Neural progenitor cell (in vitro differentiated cells): ENCODE data around the gene SLC22A15. TPM values are rescaled to one million over a fixed set of nuclear protein-coding genes. Genes with fewer than 3 reads are reported as not detected.

ENCODE experiments used
- DNase-seq: peaks from one replicate; pipeline ENCODE4 v3.0.0-alpha.2; 2016; ENCODE audit warnings: low spot score
- H2AFZ ChIP-seq: fragments of 200-600 bp; sonication (generic); replicated peaks from 2 replicates; pipeline ENCODE4 v1.6.1; 2016; ENCODE audit warnings: antibody characterized with exemption
- H3F3A ChIP-seq: fragments of 200-600 bp; sonication (generic); 2 replicates; pipeline ENCODE4 v1.6.1; 2016; ENCODE audit warnings: antibody characterized with exemption, low read depth
- H3K27ac ChIP-seq: fragments of 200-600 bp; sonication (generic); 2 replicates; pipeline ENCODE4 v1.5.1; 2016; ENCODE audit warnings: mild to moderate bottlenecking
- H3K27me3 ChIP-seq: fragments of 200-600 bp; sonication (generic); 2 replicates; pipeline ENCODE4 v1.6.1; 2016; ENCODE audit warnings: mild to moderate bottlenecking, moderate library complexity
- H3K36me3 ChIP-seq: fragments of 200-600 bp; sonication (generic); 2 replicates; pipeline ENCODE4 v1.5.1; 2016
- H3K4me1 ChIP-seq: fragments of 200-600 bp; sonication (generic); 2 replicates; pipeline ENCODE4 v1.6.1; 2016; ENCODE audit warnings: mixed run types
- H3K4me2 ChIP-seq: fragments of 200-600 bp; sonication (generic); 2 replicates; pipeline ENCODE4 v1.6.1; 2016
- H3K4me3 ChIP-seq: fragments of 200-600 bp; sonication (generic); 2 replicates; pipeline ENCODE4 v1.5.1; 2016
- H3K79me2 ChIP-seq: fragments of 200-600 bp; sonication (generic); 2 replicates; pipeline ENCODE4 v1.6.1; 2016; ENCODE audit warnings: low read depth
- H3K9ac ChIP-seq: fragments of 200-600 bp; sonication (generic); 2 replicates; pipeline ENCODE4 v1.6.1; 2016
- H3K9me3 ChIP-seq: fragments of 200-600 bp; sonication (generic); 2 replicates; pipeline ENCODE4 v1.5.1; 2016; ENCODE audit warnings: low read depth
- H4K20me1 ChIP-seq: fragments of 200-600 bp; sonication (generic); 2 replicates; pipeline ENCODE4 v1.6.1; 2016; ENCODE audit warnings: low read depth
- H3K27ac Mint-ChIP-seq: 3 replicates; pipeline ENCODE4 v1.8.0; 2021; ENCODE audit warnings: mixed read lengths
- H3K27me3 Mint-ChIP-seq: 2 replicates; pipeline ENCODE4 v1.8.0; 2022; ENCODE audit warnings: low read depth, mild to moderate bottlenecking, inconsistent platforms, moderate library complexity, mixed read lengths; ENCODE audit not compliant: insufficient read depth
- H3K36me3 Mint-ChIP-seq: 3 replicates; pipeline ENCODE4 v1.8.0; 2021; ENCODE audit warnings: mixed read lengths
- H3K4me1 Mint-ChIP-seq: 3 replicates; pipeline ENCODE4 v1.8.0; 2021; ENCODE audit warnings: mixed read lengths
- H3K4me3 Mint-ChIP-seq: 3 replicates; pipeline ENCODE4 v1.8.0; 2021; ENCODE audit warnings: mild to moderate bottlenecking, moderate library complexity, mixed read lengths
- H3K9me3 Mint-ChIP-seq: 3 replicates; pipeline ENCODE4 v1.8.0; 2020; ENCODE audit warnings: mixed read lengths
- EZH2 ChIP-seq: fragments of 200-600 bp; sonication (generic); IDR thresholded peaks from 2 replicates; pipeline ENCODE4 v1.6.1; 2017; ENCODE audit warnings: antibody characterized with exemption, mild to moderate bottlenecking, moderate library complexity
- EZH2phosphoT487 ChIP-seq: fragments of 200-600 bp; sonication (generic); IDR thresholded peaks from 2 replicates; pipeline ENCODE4 v1.6.1; 2017; ENCODE audit warnings: antibody characterized with exemption
- total RNA-seq: library from RNA; depleted of rRNA; stranded (reverse); fragments of >200 nt; gene quantifications from 2 replicates; pipeline ENCODE4 v1.2.3, GENCODE V29; 2015; ENCODE audit warnings: low replicate concordance
- TF ChIP-seq, protein P1 (sequence below): fragments of 200-600 bp; sonication (generic); IDR thresholded peaks from 2 replicates; pipeline ENCODE4 v1.5.1; 2017; ENCODE audit warnings: antibody characterized with exemption, mild to moderate bottlenecking

SLC22A15 gene
- total RNA-seq, 1 donor from 2014 or later = 1.9 TPM

DNA sequence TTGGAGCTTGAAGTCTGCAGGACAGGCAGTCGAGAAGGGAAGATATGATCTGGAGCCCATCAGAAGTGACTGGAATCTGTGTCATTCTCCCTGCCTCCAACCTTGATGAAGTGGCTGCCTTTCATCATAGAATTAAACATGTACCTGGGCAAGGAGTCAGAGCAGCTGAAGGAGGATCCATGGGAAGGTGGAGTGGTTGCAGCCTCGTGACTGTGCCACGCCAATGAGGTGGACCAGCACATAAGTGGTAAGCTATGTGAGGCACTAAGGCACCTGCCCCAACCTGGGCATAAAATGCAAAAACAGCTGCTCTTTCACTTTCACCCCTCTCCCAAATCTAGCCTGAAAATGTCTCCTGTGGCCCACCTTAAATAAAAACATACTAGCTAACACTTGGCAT, 7.3 kb downstream of the SLC22A15 start:
- Histone ChIP-seq H2AFZ (no peak overlapping the region), H3F3A (no peaks in the 10 kb centered on the region), H3K36me3 (no peaks in the 10 kb centered on the region), H3K4me2 (no peak overlapping the region), H4K20me1 (no peaks in the 10 kb centered on the region), H3K27me3 (no peaks in the 10 kb centered on the region), H3K4me1 (no peaks in the 10 kb centered on the region), H3K79me2 (no peaks in the 10 kb centered on the region), H3K4me3 (no peak overlapping the region), H3K27ac (no peak overlapping the region), H3K9me3 (no peaks in the 10 kb centered on the region), H3K9ac (no peak overlapping the region)
- Mint-ChIP-seq H3K9me3 (no peaks in the 10 kb centered on the region), H3K4me1 (no peaks in the 10 kb centered on the region), H3K27ac (no peak overlapping the region), H3K27me3 (peaks cover 3% of the 10 kb centered on the region), H3K36me3 (no peaks in the 10 kb centered on the region), H3K4me3 (no peak overlapping the region)
- no peak for DNase-seq
- TF ChIP-seq, protein P1, sequence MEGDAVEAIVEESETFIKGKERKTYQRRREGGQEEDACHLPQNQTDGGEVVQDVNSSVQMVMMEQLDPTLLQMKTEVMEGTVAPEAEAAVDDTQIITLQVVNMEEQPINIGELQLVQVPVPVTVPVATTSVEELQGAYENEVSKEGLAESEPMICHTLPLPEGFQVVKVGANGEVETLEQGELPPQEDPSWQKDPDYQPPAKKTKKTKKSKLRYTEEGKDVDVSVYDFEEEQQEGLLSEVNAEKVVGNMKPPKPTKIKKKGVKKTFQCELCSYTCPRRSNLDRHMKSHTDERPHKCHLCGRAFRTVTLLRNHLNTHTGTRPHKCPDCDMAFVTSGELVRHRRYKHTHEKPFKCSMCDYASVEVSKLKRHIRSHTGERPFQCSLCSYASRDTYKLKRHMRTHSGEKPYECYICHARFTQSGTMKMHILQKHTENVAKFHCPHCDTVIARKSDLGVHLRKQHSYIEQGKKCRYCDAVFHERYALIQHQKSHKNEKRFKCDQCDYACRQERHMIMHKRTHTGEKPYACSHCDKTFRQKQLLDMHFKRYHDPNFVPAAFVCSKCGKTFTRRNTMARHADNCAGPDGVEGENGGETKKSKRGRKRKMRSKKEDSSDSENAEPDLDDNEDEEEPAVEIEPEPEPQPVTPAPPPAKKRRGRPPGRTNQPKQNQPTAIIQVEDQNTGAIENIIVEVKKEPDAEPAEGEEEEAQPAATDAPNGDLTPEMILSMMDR = no peak
- TF ChIP-seq EZH2phosphoT487 (no peak), EZH2 (no peak)

GRCh38 chr1:115987623-115988022, 11.3 kb downstream of the SLC22A15 start:
- Histone ChIP-seq H3K79me2 (no peaks in the 10 kb centered on the region), H3K4me1 (no peaks in the 10 kb centered on the region), H3K4me3 (no peak overlapping the region), H2AFZ (no peak overlapping the region), H3K36me3 (no peaks in the 10 kb centered on the region), H3K9ac (no peak overlapping the region), H3K27ac (no peak overlapping the region), H3K4me2 (no peak overlapping the region), H3K9me3 (no peaks in the 10 kb centered on the region), H3F3A (no peaks in the 10 kb centered on the region), H3K27me3 (no peaks in the 10 kb centered on the region), H4K20me1 (no peaks in the 10 kb centered on the region)
- Mint-ChIP-seq H3K4me1 (no peaks in the 10 kb centered on the region), H3K9me3 (no peaks in the 10 kb centered on the region), H3K27ac (no peak overlapping the region), H3K27me3 (no peaks in the 10 kb centered on the region), H3K4me3 (no peak overlapping the region), H3K36me3 (no peaks in the 10 kb centered on the region)
- no peak for DNase-seq
- TF ChIP-seq EZH2 = no peak

- Histone ChIP-seq H2AFZ (no peak overlapping the region), H3K27ac (no peak overlapping the region), H3K79me2 (no peaks in the 10 kb centered on the region), H4K20me1 (no peaks in the 10 kb centered on the region), H3K9me3 (no peaks in the 10 kb centered on the region), H3K27me3 (no peaks in the 10 kb centered on the region), H3K36me3 (no peaks in the 10 kb centered on the region), H3K4me3 (no peak overlapping the region), H3K4me1 (no peaks in the 10 kb centered on the region), H3K4me2 (no peak overlapping the region), H3F3A (no peaks in the 10 kb centered on the region), H3K9ac (no peak overlapping the region)
- H3K9me3 Mint-ChIP-seq = no peaks in the 10 kb centered on the region
- peaks cover 4% of the 10 kb centered on the region for H3K27me3 Mint-ChIP-seq
- DNase-seq = no peak
- H3K27ac Mint-ChIP-seq = no peak overlapping the region
- H3K4me1 Mint-ChIP-seq = no peaks in the 10 kb centered on the region
- no peak overlapping the region for H3K4me3 Mint-ChIP-seq
- TF ChIP-seq EZH2phosphoT487 (no peak), EZH2 (no peak)
- TF ChIP-seq, protein P1 = no peak
- H3K36me3 Mint-ChIP-seq = no peaks in the 10 kb centered on the region
Measured at GRCh38 chr1:115988953-115989352, 12.6 kb downstream of the SLC22A15 start.

- peaks cover 4% of the 10 kb centered on the region for H3K27me3 Mint-ChIP-seq
- Histone ChIP-seq H3K36me3 (no peaks in the 10 kb centered on the region), H2AFZ (no peak overlapping the region), H3K9ac (no peak overlapping the region), H3K9me3 (no peaks in the 10 kb centered on the region), H3K79me2 (no peaks in the 10 kb centered on the region), H3K27me3 (no peaks in the 10 kb centered on the region), H3K4me2 (no peak overlapping the region), H4K20me1 (no peaks in the 10 kb centered on the region), H3K4me3 (no peak overlapping the region), H3F3A (no peaks in the 10 kb centered on the region), H3K27ac (no peak overlapping the region), H3K4me1 (no peaks in the 10 kb centered on the region)
- no peaks in the 10 kb centered on the region for H3K9me3 Mint-ChIP-seq
- H3K36me3 Mint-ChIP-seq = no peaks in the 10 kb centered on the region
- no peak for DNase-seq
- H3K27ac Mint-ChIP-seq = no peak overlapping the region
- H3K4me1 Mint-ChIP-seq = no peaks in the 10 kb centered on the region
- TF ChIP-seq EZH2phosphoT487 (no peak), EZH2 (no peak)
- TF ChIP-seq, protein P1 = no peak
- H3K4me3 Mint-ChIP-seq = no peak overlapping the region
Measured at GRCh38 chr1:115989699-115990098, 13.4 kb downstream of the SLC22A15 start.
